Measurements from ENCODE around the gene ZSCAN10.
"Not testable (repeated sequence)": the region's sequence is repeated elsewhere in the genome, so short reads cannot be mapped to it uniquely, and the experiment has no call there.

Gene ZSCAN10

GRCh38 chr16:3098459-3099394 lies at the start of gene ZSCAN10:
Gene ZSCAN10 (minus strand): TSS chr16:3099294. CDS start chr16:3092937, 6,357 bp downstream.
- no peak for DNase-seq

GRCh38 chr16:3148256-3149192 lies 49.4 kb upstream of the ZSCAN10 start:
- DNase-seq: no peak

- no peak for DNase-seq
These were observed 48.6 kb upstream of the ZSCAN10 start for GRCh38 chr16:3147757-3148104.

DNA sequence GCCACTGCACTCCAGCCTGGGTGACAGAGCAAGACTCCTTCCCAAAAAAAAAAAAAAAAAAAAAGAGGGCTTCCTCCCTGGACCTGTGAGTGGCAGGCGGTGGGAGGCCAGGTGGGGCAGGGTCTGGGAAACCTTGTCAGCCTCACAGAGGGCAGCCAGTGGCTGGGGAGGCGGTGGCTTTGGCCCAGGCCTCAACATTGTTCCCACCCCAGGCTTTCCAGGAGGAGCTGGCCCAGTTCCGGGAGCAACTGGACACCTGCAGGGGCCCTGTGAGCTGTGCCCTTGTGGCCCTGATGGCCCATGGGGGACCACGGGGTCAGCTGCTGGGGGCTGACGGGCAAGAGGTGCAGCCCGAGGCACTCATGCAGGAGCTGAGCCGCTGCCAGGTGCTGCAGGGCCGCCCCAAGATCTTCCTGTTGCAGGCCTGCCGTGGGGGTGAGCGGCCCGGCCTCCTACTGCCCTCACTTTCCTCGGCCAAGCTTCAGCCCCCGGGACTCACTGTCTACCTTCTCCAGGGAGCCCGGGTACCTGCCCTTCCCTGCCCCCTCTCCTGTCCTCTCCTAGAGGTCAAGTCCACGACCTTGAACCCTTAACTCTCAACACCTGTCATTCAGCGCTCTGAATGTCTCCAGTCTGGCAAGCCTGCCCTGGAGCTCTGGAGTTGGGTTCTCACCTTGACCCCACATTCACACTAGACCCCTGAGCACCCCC lies 48.1 kb upstream of the ZSCAN10 start:
- DNase-seq: no peak

- DNase-seq: no peak
These were observed 46.6 kb upstream of the ZSCAN10 start for GRCh38 chr16:3145660-3146059.

DNA sequence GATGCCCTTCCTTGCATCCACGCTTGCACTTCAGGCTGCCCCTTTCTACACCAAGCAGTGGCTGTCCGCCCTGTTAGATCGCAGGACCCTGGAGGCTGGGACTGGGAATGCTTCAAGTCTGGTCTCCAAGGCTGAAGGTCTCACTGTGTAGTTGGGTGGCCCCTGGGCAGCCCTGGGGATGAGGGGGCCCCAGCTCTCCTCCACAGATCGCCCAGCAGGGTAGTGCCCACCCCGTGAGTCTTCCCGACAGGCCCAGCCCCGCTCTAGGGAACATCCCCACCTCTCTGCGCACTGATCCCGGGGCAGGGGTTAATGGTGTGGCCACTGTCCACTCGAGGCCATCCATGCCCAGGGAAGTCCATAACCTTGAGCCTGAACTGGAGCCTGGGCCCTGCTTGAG lies 46.1 kb upstream of the ZSCAN10 start:
- DNase-seq: no peak

DNA sequence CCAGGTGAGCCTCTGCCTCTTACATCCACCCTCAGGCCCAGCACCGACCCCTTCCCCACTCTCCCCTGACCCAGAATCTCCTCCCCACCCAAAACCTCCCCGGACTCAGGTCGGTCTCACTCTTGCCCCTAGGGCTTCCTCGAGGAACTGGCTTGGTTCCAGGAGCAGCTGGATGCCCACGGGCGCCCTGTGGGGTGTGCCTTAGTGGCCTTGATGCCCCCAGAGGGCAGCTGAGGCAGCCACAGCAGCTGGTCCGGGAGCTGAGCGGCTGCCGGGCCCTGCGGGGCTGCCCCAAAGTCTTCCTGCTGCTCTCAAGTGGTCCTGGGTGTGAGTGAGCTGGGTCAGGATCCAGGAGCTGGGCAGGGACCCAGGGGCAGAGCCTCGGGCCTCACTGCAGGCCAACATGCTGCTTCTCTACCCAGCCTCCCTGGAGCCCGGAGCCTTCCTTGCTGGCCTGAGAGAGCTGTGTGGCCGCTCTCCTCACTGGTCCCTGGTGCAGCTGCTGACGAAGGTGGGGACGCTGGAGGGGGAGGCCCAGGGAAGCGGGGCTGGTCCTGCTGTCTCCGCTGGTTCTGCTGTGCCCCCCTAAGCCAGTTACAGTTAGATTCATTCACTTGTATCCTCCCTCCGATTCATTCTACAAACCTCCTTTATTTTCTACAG lies 45.4 kb upstream of the ZSCAN10 start:
- DNase-seq: no peak

GRCh38 chr16:3143598-3144320 lies 44.7 kb upstream of the ZSCAN10 start:
- DNase-seq: no peak

GRCh38 chr16:3143189-3143588 lies 44.1 kb upstream of the ZSCAN10 start:
- no peak for DNase-seq

DNA sequence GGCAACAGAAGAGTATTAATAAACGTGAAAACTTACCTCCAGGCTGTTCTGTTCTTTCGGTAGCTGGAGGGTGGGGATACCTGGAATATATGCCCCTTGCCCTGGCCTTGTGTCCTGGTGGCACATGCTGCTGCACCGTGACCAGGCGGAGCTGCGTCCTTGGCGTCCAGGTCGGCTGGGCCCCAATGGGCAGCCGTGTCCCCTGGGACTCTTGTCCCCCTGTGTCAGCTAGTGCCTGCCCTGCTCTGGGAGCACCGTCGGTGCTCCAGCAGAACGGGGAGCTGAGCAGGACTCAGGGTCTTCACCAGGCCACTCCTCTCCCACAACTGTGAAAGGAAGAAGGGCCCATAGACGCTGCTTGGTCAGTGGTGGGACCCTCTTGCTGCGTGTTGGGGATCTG lies 43.7 kb upstream of the ZSCAN10 start:
- no peak for DNase-seq

DNA sequence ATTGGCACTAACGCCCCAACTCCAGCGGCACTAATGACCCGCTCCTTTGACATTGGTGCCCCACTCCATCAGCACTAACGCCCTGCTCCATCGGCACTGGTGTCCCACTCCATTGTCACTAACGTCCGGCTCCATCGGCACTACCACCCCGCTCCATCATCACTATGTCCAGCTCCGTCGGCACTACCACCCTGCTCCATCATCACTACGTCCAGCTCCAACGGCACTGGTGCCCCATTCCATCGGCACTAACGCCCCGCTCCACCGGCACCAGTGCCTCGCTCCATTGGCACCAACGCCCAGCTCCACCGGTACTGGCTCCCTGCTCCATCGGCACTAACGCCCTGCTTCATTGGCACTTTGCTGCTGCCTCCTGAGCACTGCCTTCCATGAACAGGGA lies 43.2 kb upstream of the ZSCAN10 start:
- no peak for DNase-seq

DNA sequence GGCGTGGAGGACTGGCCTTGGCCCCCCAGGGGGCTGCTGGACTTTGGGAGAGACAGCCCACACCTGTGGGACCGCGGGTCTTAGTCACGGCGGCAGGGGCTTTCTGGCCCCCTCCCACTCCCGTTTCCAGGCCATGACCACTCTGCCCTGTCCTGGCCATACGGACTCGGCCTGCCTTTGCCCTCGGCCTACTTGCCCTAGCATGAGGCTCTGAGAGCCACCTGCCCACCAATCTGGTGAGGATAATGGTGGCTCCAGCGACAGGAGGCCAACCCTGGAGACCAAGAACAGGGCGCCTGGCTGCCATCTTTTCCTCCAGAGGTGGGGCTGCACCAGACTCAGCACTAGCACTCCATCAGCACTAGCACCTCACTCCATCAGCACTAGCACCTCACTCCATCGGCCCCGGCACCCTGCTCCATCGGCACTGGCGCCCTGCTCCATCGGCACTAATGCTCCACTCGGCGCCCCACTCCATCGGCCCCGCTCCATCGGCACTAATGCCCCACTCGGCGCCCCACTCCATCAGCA lies 42.8 kb upstream of the ZSCAN10 start:
- DNase-seq: no peak

DNA sequence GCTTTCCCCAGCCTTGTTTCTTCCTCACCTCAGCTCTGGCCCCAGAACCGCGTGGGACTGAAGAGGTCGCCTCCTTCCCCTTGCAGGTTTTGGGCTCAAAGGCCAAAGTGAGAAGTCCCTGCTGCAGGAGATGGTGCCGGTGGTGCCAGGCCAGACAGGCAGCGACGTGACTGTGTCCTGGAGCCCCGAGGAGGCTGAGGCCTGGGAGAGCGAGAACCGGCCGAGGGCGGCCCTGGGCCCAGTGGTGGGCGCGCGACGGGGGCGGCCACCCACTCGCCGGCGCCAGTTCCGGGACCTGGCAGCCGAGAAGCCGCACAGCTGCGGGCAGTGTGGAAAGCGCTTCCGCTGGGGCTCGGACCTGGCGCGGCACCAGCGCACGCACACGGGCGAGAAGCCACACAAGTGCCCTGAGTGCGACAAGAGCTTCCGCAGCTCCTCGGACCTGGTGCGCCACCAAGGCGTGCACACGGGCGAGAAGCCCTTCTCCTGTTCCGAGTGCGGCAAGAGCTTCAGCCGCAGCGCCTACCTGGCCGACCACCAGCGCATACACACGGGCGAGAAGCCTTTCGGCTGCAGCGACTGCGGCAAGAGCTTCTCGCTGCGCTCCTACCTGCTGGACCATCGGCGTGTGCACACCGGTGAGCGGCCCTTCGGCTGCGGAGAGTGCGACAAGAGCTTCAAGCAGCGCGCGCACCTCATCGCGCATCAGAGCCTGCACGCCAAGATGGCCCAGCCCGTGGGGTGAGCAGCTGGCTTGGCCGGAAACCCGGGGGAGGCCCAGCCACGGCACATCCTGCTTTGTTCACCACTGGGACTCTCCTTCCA lies 41.7 kb upstream of the ZSCAN10 start:
- no peak for DNase-seq

GRCh38 chr16:3139561-3139960 lies 40.5 kb upstream of the ZSCAN10 start:
- DNase-seq: not testable (repeated sequence)

DNA sequence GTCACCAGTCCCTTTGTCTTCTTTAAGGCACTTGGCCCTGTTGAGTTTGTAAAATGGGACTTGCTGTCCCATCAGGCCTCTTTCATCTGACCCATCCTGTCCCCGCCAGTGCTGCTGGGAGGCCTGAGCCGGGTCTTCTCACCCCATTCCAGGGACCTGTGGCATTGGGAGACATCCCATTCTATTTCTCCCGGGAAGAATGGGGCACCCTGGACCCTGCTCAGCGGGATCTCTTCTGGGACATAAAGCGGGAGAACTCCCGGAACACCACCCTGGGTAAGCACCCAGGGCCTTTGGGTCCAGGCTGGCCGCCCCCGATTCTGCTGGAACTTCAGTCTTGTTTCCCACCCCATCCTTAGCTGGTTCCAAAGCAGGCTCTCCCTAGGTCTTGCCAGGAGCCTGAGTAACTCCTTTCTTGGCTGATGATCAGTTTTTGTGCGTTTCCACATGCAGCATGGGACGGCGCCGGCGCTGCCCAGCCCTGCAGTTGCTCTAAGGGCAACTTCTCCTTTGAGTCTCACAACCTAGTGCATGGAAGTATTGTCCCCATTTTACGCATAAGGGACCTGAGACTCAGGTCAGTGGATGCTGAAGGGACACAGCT lies 39.8 kb upstream of the ZSCAN10 start:
- no peak for DNase-seq

DNA sequence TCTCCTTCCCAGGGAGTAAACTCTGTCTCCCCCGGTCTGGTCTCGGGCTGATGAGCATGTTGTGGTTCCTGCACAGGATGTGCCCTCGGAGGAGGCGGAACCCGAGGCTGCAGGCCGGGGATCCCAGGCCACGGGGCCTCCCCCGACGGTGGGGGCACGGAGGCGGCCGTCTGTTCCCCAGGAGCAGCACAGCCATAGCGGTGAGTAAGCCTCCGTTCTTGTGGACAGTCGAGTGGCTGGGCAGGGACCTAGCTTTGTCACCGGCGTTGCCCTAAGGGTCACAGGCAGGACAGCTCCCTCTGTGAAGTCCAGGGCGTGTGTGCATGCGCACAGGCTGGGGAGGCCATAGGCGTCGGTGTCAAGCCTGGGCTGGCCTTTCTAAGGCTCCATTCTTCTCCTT lies 39.2 kb upstream of the ZSCAN10 start:
- DNase-seq: no peak

DNA sequence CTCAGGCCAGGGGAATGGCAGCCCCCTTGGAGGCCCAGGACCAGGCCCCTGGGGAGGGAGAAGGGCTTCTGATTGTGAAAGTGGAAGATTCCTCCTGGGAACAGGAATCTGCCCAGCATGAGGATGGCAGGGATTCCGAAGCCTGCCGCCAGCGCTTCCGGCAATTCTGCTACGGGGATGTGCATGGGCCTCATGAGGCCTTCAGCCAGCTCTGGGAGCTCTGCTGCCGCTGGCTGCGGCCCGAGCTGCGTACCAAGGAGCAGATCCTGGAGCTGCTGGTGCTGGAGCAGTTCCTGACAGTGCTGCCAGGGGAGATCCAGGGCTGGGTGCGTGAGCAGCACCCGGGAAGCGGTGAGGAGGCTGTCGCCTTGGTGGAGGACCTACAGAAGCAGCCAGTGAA lies 38.2 kb upstream of the ZSCAN10 start:
- no peak for DNase-seq

- DNase-seq: no peak
These were observed 36.1 kb upstream of the ZSCAN10 start for GRCh38 chr16:3135126-3135715.

DNA sequence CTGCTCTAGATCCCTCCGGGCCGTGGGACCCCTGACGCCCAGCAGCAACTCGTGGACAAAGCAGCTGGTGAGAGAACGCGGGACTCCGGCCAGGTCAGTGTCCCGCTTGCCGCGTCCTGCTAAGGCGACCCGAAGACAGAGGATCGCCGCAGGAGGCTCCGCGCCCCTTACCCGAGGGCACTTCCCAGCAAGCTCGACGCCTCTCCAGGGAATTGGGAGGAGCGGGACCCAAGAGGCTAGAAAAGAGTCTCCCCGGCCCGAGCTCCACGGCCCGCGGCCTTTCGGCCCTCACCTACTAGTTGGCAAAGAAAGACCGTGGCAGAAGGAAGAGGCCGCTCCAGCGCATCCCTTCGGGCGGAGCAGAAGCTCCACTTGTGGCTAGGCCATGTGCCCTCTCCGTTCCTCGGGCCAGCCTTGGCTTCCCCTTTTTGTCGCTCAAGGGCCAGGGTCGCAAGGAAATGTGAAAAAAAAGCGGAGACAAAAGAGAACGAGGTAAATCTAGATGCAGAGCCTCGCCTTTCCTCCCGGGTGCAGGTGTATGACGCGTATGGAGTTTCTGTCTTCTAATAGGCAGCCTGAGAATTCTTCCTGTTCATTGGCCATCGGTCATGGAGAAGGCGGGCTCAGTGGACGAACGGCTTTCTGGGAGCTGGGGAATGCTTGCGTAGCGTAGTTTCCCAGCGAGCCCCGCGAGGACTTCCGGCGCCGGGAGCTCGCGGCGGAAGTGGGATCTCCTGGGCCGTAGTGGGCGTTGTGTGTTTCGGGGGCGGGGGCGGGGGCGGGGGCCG lies 35.4 kb upstream of the ZSCAN10 start, which contains the start of gene ZNF213:
ZNF213 (plus strand) TSS at position 692 of the 788 bp plus-strand sequence. CDS start 2,252 bp downstream, outside the sequence.
- DNase-seq: peak; percentile 96
